Measurements from ENCODE around the gene SSPN.

Gene SSPN, protein sequence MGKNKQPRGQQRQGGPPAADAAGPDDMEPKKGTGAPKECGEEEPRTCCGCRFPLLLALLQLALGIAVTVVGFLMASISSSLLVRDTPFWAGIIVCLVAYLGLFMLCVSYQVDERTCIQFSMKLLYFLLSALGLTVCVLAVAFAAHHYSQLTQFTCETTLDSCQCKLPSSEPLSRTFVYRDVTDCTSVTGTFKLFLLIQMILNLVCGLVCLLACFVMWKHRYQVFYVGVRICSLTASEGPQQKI

DNA sequence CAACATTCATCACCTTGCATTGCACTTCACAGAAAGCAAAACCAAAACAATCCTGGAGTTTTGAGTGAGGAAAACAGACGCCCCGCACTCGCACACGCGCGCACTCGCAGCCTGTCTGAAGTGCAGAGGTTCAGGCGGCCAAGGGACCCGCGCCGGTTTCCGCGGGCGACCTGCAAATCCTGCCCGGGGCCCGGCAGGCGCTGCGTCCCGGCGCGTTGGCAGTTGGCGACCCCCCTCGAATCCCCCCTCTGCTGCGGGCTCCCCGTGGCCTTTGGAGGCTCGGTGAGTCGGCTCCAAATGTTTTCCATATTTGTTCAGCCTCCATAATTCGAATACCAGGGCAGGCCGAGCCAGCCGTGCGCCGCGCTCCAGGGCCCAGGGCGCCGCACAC lies at the start of gene SSPN:
Gene SSPN (plus strand): TSS at position 324 of the 391 bp plus-strand sequence. CDS start 100 bp downstream, outside the sequence.
- DNase-seq: no peak

DNA sequence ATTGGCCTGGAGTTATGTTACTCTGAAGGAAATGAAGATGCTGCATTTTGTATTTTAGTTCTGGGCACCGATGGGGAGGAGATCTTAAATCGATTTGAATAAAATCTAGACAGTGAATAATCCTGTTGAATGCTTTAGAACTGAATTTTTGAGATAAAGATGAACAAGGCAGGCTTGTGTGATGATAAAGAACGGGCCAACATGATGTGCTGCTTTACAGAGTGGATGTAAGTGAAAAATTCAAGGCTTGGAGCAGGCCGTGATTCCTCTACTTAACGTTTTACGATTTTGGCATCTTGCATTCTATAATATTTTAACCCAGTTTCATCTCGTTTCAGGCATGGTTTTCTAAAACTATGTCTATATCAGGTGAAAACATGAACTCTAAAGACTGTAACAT lies 47.1 kb upstream of the SSPN start:
- no peak for DNase-seq

DNA sequence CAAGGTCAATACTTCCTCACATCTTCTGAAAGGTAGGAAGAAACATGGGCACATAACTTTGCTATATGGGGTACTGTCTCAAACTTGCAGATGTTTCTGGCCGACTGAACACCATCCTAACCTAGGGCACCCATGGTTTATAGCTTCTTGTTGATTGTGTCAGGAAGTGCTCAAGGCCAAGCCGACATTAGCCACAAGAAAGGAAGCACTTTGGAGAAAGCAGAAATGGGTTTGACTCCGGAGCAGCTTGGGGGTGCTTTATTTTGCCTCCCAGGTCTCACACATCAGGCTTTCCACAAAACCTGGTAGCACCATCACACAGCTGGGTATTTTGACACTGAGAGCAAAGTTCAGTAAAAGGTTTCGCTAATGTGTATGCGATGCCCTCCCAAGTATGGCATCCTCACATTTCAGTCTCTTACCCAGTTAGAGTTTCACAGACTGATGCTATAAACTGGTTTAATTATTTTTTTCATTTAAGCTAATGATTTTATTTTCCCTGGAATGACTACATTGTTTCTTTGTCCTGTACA lies 45.3 kb upstream of the SSPN start:
- DNase-seq: no peak

DNA sequence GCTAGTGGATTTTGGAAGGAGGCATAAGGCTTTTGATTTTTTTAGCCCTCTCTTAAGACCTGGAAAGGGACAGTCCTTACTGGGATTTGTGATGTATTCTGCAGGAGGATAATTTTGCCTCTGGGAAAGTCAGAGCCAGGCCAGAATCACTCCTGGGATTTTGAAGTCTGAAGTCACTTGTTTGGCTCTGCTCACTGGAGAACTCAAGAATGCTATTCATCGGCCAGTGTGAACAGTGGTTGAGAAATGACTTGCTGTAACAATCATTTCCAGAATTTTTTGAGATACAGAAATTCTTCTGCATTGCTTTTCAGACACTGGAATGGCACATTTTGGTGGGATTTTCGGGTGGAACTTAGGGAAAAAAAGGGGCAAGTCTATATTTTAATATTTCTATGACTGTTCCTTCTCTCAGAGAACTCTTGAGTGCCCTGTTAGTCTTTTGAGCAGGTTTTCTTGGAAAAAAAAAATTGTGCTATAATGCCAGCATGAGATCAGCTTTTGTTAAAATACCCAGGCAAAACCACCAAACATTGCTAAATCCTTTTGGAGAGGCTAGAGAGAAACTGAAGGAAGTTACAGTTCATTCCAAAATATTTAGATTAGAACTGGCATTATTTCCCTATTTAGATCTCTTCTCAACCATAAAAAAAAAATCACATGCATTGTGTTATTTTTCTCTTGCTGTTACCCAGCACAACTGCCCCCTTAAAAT lies 44.5 kb upstream of the SSPN start:
- no peak for DNase-seq

DNA sequence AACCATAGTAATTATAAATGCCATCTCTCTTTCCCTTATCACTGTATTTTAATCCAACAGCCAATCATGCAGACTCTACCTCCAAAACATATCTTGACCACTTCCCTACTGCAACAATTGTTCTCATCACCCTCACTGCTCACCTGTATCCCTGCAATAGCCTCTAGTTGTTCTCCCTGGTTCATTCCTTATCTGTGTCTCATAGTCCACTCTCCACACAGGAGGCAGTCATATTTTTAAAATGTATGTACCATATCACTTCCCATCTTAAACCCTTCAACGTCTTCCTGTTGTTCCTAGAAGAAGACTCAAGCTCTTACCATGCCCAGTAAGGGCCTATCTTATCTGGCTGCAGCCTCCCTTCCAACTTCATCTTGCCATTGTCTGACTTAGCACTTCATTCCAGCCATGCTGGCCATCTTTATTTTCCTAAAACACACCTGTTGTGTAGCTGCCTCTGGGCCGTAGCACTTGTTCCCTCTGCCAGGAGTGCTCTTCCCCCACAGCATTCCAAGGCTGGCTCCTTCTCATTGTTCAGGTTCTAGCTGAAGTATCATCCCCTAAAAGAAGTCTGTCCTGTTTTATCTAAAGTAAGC lies 42.8 kb upstream of the SSPN start:
- no peak for DNase-seq

DNA sequence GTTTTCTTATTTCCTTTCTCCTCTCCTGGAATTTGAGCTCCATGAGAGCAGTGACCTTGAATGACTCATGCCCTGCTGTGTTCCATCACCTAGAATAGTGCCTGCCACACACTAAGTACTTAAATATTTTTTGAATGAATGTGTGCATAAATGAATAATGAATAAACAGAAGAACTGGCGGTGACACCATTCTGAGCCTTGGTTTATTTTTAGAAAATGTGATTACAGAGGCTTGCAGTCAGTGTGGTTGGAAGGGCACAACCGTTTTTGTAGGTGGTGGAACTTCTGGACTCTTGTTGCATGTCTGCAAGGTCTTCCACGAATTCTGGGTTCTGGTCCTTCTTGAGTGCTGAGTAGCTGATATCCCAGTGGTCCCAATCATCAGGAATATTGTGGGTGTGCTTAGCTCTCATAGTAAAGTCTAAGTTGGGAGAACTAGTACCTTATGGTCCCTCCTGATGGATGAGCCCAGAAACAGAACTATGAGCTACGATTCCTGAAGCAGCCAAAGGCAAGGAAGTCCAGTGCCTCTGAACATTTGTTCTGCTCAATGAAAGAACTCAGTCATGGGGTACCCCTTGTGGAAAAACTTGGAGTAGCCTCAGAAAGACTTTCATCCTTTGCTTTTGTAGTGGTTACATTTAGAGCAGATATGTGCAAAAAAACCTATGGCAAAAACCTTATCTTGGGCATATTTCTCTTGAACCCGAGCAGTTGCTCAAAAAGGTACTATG lies 41.8 kb upstream of the SSPN start:
- DNase-seq: no peak

DNA sequence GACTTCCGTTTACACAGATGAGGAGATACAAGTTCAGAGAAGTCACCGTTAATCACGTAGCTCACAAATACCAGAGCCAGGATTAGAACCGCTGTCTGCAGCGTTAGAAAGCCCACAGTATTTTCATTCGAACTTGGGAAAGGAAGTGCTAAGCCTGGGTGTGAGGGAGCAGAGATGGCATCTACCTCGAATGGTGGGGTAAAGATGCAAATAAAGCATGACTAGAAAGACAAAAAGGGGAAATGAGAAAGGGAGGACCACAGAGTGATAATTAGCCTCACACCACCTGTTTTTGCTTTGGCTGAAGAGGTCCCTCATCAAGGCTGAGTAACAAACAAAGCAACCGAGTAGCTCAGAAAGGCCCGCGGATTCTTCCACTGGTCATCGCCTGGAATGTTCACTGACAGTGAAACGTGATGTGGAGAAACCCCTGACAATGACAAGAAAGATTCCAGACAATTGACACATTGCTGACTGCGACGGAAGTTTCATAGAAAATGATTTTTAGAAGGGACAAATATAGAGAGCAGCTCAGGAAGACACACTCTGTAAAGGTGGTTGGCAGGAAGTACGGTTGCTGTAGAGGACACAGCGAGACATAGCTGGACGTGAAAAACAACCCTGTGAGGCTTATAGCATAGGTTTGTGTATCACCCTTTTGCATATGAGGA lies 39.0 kb upstream of the SSPN start:
- DNase-seq: no peak

DNA sequence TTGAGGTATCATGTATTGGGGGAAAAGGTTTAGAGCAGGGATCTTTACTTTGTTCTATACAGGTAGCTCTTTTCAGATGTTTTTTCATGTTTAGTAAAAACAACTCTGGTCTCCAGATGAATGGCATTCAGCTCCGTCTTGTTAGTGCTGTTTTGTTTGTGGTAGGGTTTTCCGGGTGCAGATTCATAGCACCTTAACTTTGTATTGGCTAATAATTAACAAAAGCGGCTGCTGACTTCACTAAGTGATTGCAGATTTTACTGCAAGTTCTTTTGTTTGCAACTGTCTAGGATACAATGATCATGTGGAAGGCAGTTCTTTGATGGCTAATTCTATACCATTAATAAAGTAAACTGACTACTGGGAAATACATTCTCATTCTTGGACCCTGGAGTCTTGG lies 38.4 kb upstream of the SSPN start:
- no peak for DNase-seq

DNA sequence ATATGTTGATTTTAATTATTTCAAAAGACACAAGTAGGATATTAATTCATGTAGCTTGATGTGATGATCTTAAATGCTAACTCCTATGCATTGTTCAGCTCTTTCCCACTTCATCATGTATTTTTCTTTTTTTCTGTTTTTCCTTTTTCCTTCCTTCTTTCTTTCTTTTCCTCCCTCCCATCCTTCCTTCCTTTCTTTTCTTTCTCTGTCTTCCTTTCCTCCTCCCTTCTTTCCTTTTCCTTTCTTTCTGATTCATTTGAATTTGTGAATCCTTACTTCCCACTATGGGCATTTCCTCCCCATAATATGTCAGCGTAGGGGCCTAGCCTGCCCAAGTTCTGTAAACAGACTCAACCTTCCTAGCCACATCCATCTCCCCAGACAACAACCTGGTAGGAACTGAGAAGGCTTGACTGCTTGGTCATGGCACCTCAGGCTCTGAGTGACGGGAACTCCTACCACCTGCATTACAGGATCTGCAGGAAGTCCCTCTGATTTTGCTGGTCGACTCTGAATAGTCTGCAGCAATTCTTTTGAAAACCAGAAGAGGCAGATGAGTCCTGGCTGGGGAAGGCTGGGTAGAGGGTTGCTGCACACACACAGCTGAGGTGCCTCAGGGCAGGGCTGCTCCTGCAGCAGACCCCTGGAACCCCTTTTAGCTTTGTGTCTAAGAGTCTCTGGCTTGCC lies 37.2 kb upstream of the SSPN start:
- DNase-seq: no peak

DNA sequence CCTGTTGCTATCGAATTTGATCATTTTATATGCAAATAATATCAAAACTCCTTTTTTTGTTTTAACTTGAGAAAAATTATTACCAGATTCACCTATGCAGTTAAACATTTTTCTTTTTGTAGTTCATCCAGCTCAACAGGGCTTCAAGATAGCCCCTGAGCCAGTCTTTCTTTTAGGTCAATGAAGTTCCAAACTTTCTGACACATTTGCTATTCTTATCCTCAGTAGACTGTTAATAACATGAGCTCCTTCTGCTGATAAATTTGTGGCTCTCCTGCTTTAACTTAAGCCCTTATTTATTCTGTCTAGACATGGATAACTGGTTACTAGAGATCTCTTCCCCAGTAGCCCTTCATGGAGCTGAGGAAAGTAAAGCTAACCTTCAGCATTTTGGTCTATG lies 33.2 kb upstream of the SSPN start:
- DNase-seq: no peak

DNA sequence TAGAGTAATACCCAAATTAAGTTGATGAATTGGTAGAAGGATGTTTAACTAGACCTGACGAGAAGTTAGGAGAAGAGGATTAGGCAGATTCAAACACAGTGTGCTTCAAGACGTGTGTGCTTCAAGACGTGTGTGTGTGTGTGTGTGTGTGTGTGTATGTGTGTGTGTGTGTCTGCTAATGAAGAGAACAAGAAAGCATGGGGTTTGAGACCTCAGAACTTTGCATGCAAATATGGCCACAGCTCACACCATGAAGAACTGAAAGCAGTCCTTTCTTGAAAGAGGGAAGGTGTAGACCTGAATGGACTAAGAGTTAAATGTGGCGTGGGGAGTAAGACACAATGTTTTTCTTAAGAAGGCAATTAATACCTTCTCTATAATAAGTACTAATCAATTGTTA lies 32.5 kb upstream of the SSPN start:
- DNase-seq: no peak

DNA sequence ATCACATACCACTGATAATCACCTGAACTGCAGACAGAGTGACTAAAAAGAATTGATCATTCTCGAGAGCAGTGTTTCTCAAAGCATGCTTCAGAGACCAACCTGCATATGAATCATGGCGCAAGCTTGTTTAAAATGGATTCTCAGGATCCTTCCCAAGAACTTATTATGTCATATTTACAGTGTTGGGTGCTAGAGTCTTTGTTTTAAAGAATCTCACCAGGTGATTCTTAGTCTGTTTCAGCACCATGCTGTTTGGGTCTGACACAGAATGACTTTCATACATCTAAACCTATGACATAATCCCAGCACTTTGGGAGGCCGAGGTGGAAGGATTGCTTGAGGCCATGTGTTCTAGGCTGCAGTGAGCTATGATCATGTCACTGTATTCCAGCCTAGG lies 31.3 kb upstream of the SSPN start:
- no peak for DNase-seq

DNA sequence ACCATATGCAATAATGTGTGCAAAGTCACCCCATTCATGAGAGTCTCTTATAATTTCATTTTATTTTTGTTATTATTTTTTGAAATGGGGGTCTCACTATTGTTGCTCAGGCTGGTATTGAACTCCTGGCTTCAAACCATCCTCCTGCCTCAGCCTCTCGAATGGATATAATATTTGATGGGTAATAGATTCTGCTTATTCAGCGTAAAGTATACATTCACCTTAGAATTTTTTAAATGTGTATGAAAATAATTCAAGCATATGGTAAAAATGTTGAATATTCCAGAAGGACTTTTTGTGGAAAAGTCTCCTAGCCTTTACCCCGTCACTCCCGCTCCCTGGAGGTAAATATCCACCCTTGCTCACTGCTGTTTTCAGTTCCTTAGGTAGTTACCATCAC lies 23.4 kb upstream of the SSPN start:
- DNase-seq: no peak

DNA sequence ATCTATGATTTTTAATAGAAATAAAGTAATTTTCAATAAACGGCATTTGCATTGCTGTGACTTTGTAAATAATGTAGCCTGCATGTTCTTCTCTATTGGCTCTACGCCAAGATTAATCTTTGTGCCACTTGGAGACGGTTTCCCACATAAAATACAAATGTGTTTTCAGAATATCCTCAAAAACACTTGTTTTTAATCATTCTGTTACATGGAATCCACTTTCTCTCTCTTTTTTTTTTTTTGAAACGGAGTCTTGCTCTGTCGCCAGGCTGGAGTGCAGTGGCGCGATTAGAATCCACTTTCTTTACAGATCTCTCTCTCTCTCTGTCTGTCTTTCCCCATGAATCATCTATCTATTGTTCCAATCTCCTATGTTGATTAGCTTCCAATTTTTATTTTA lies 22.8 kb upstream of the SSPN start:
- DNase-seq: no peak

DNA sequence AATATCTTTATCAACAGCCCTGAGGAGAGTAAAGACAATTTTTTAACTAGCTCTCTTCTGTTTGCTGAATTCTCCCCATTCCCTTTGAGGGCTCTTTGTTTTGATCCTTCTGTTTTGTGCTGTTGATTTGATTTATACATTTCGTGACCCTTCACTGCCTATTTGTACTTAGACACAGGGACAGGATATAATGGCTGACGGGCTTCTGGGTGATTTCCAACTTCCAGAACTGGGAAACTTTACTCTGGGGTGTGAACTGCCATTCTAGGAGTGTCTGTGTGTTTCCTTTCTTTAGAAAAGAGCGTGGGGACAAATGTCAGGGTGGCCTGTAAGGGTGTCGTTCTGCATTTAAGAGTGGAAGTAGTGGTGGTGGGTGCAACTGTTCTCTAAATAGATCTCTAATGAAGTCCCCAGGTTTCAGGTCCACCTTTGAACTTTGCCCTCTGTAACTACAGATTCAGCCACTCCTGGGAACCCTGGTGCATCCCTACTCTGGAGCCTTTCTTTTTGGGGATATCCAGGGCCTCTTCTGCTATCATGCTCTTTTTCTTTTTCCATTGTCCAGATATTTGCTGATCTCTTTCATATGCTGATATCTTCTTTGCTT lies 22.3 kb upstream of the SSPN start:
- DNase-seq: no peak

DNA sequence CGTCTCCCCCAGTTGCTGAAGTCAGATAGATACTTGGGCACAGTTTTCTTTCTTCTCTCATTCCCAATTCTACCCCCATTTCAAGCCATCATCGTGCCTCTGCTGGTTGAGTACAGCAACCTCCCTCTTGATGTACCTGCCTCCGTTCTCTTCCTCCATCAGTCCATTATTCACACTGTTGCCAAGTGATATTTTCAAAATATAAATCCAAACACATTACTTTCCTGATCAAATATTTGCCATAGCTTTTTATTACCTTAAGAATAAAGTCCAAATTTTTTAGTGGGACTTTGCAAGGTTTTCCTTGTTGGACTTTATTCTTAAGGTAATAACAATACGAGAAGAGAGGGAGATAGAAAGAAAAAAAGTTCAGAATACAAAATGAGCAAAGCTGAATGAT lies 18.6 kb upstream of the SSPN start:
- DNase-seq: no peak

DNA sequence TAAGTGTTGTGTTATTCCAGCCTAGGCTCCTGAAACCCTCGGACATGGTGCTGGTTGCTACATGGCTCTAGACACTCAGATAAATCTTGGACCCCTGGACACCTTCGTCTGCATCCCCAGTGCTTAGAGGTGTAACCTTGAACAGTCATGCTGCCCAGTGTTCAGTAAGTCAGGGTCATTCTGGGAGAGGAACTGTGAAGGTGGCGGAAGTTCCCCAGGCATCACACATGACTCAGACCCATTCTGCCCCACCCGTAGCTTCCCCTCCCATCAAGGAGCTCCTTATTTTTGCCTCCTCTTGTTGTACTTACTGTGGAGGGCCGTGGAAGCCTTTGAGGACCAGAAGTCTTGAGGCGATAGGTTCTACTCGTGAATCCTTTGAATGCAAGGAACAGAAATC lies 18.1 kb upstream of the SSPN start:
- DNase-seq: no peak

DNA sequence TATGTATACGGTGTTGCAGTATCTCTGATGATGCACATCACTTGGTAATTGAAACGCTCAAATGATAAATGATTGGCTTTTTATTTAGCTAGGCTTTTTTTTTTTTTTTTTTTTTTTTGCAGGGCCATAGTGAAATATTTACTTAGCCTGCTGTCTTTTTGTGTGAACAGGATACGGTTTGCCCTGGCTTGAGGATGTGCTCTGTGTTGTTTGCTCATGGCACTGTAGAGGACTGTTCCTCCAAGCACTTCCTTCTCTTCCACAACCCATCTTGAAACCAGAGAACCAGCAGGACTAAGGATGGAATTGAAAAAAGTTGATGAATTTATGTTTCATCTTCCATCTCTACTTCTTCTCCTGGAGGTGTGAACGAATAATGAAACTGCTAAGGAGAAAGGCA lies 15.5 kb upstream of the SSPN start:
- DNase-seq: no peak

DNA sequence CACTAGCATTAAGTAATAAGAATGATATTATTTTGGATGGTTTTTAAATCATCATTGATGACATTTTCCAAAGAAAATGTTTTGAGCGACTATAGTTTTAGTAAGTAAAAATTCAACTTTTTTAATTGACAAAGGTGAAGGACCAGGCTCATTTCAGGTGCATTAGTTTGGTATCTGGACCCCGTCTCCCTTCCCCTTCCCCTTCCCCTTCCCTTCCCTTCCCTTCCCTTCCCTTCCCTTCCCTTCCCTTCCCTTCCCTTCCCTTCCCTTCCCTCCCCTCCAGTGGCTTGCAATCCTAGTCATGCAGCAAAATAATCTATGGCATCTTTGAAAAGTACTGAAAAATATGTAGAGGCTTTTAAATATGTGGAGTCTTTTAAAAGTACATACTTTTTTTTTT lies 13.0 kb upstream of the SSPN start:
- no peak for DNase-seq

DNA sequence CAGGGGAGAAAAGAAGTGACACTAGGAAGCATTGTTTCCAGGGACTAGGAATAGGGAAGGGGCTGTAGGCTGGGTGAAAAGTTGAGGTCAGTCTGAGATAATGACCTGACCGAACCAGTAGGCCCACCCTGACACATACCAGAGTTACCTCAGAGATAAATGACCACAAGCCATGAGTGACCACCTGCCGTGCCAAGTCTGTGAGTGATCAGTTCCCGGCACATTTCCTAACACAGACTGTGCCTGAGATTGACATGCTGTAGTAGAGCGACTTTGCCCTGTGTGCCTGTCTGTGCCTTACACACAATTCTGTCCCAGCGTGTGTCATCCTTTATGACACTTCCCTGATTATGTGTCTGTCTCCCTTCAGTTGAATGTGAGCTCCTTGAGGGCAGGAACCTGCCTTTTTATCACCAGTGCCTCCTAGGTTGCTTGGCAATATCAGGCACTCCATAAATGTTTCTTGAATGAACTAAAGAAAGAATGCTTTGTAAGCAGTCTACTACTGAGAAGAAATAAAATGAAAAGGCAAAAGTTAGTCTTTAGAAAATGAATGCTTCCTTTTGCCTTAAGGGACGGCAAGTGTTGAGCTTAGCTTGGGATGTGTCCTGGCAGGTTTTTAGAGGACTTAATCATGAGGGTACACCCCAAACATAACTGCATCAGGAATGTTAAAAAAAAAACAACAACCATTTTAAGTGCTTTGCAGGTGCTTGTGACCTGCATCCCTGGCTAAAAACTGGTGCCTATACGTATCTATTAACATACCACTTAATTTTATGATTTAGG lies 9.6 kb upstream of the SSPN start:
- DNase-seq: no peak

Data from activated CD4-positive, CD25-positive, alpha-beta regulatory T cell treated with anti-CD3 and anti-CD28 coated beads, Interleukin-2, amount 50 U/mL, for 72 hours (primary cell).